Glomerular visceral epithelial cell (primary cell): Measurements from ENCODE around the gene TEAD3.

Source experiments
- DNase-seq: peaks from one replicate; pipeline ENCODE4 v3.0.0-alpha.2; 2016; ENCODE audit errors: extremely low spot score

Gene TEAD3

DNA sequence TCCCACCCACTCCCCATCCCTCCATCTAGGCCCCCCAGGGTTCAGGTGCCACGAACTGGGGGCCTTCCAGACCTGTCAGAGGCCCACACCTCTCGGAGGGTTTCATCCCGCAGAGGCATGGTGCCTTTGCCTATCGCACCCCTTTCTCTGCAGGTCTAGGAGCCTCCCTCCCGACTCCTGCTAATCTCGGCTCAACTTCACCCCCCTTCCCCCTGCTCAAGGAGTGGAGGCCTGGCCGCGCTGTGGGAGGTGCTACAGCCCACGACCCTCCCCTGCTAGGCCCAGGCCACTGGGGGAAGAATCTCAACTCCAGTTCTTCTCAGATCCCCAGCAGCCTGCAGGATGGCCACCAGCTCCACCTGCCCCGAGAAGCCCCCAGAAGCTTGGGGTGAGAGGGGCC lies 15.9 kb upstream of the TEAD3 start, which contains the start of gene TULP1:
TSS of gene TULP1 (minus strand) at position 157 of the 400 bp plus-strand sequence. CDS start at position 119, 38 bp downstream.
- DNase-seq = no peak

DNA sequence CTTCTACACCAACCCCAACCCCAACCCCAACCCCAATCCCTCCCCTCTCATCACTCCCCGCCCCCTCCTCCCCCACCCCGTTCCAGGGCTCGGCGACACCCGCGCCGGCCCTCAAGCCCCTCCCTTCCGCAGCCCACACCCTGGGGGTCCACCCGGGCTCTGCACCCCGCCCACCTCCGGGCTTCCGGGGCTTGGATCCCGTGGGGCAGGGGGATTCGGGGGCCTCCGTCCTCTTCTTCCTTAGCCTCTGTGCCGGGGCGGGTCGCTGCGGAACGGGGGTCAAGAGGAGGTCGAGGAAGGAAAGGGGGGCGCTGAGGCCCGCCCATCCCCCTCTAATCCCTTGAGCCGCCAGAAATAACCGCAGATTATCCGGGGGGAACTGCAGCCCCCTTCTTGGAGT lies 15.1 kb upstream of the TEAD3 start:
- no peak for DNase-seq

GRCh38 chr6:35511562-35511941 lies 14.7 kb upstream of the TEAD3 start:
- no peak for DNase-seq

DNA sequence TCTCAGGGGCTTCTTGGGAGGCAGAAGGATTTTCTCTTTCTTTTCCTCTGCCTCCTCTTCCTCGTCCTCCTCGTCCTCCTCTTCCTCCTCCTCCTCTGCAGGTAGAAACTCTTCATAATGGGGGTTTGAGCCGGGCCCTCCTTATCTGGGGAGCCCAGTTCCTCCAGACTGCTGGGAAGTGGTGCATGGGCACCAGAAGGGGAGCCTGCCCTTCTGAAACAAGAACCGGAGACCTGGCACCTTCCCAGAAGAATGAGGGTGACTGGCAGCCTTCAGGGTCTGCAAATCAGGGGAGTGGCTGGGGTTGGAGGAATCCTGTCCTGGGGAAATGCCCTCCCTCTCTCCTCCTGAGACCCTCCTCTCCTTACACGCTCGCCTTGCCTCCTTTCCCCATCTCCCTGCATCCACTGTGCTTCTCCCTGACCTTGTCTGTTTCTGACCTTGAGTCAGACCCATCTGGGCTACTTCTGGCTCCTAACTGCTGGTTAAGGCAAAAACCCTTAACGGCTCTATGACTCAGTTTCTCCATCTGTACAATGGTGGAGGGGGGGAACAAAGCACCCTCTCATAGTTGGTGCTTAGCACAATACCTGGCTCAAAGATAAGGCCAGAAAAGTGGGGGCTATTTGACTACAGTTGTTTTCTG lies 14.2 kb upstream of the TEAD3 start:
- DNase-seq = no peak

GRCh38 chr6:35508542-35508941 lies 11.7 kb upstream of the TEAD3 start:
- DNase-seq = no peak

DNA sequence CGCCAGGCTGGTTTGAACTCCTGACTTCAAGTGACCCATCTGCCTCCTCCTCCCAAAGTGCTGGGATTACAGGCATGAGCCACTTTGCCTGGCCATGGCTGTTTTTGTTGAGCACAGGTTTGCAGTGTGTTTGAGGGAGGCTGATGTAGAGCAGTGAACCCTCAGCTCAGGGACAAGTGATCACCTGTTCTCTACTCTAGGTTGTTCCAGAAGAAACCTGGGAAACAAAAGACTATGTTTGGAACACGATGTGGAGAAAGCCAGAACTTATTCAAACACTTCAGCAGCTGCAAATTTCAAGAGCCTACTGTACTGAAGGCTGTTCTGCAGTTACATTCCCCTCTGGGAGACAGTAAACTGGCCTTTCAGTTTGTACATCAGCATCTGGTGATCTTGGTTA lies 11.1 kb upstream of the TEAD3 start:
- no peak for DNase-seq

GRCh38 chr6:35507221-35507620 lies 10.3 kb upstream of the TEAD3 start:
- no peak for DNase-seq

DNA sequence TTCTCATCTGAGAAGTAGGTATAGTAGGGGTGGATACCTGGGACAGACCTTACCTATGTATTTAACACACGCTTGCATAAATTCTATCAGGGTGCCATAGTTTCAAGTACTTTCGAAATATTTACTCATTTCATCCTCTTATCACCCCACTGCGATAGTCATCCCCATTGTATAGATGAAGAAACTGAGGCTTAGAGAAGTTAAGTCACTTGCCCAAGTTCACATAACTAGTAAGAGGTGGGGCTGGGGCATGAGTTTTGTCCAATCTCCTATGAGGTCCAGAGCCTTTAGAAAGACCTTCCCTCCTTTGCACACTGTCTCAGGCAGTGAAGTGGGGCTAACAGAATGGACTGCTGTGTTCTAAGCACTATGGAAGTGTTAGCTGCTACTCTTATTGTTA lies 9.7 kb upstream of the TEAD3 start:
- no peak for DNase-seq

DNA sequence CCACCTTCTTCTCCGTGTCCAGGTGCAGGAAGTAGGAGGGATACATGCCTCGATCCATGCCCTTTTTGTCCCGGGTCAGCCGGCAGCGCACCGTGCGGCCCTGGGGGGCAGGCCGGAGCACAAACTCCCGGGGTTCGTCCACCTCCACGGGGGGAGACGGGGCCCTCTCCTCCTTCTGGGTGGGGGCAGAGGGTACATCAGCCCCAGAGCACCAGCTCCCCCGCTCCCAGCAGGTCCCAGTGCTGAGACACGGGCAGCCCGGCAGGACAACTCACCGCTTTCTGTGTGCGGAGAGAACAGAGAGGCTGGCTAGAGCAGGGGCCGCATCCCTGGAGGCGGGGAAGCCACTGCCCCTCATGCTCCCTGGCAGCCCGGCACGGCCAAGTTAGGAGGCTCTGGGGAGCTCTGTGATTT lies 9.1 kb upstream of the TEAD3 start:
- no peak for DNase-seq

DNA sequence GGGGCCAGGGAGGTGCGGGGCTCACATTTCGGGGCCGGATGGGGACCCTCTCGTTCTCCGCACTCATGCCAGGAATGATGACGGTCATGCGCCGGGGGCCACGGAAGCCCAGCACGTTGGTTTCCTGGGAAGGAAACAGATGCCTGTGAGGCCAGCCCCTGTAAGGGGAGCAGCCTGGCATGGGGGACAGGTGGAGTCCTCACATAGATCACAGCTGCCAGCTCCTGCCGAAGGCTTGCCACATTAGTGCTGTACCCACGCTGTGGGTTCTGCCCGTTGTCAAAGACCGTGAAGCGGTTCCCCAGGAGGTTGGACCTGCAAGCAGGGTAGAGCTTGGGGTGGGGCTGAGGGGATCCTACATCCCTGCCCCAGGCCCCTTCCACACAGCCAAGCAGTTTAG lies 6.7 kb upstream of the TEAD3 start:
- no peak for DNase-seq

- DNase-seq = no peak
These were observed 4.9 kb upstream of the TEAD3 start for GRCh38 chr6:35501784-35502183.

DNA sequence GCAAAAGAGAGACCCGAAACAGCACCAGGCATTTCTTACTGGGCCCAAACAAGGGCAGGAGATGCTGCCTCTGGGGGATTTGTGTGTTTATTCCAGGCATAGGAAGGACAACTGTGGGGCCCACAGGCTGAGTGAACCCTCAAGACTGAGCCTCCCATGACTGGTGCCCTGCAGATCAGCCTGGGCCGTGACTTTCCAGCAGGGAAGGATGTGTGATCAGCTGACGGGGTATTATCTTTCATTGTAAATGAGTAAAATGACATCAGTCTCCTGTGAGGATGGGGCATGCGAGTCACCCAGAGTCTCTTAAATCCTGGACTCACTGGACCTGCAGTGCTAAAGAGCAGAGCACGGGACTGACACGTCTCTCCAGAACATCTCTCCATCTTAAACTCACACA lies 3.9 kb upstream of the TEAD3 start:
- DNase-seq = peak; percentile 65

DNA sequence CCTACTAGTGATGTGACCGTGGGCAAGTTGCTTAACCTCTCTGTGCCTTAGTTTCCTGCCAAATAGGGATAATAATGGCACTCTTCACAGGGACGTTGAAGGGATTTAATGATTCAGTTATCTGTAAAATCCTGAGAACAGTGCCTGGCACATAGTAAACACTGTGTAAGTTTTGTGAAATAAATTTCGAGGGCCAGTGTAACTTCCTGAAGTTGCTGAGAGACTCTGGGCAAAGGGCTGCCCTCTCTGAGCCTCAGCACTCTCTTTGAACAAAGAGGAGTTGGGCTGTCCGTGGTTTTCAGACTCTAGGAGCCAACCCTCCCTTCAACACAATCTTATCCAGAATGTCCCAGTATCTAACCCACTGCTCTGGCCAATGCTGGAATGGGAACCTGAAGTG lies 2.5 kb upstream of the TEAD3 start:
- no peak for DNase-seq

DNA sequence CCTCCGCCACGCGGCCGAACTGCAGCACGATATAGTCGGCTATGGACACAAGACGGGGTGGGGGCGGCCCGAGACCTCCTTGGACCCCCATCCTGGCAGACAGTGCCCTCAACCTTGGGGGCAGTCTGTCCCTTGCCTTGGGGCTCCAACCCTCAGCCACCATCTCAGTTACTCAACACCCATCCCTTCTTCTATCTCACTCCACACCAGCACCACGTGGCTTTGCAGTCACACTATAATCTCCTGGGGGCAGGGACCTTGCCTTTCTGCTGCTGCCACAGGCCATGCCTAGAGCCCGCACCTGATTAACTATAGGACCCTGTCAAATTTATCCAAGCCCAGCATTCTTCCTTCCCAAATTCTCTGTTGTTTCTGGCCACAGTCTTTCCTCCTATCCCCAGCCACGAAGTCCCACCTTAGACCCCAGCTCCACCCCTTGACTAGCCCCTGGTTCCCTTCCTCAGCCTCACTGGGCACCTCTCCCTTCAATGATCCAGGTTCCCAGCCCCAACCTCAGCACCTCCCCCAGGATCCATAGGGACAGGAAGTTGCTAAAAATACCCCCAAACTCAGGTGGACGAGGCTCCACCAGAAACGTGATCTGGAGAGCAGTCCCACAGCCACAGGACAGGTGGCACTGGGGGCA lies 1.7 kb upstream of the TEAD3 start:
- no peak for DNase-seq

- DNase-seq = peak; percentile 77
These were observed 917 bp upstream of the TEAD3 start for GRCh38 chr6:35497571-35498421.

GRCh38 chr6:35496036-35496840 lies 641 bp downstream of the TEAD3 start:
- DNase-seq = peak; percentile 45

GRCh38 chr6:35495258-35496035 lies 1.4 kb downstream of the TEAD3 start:
- DNase-seq = no peak

- DNase-seq = peak; percentile 26
These were observed 2.7 kb downstream of the TEAD3 start for GRCh38 chr6:35494161-35494563.

DNA sequence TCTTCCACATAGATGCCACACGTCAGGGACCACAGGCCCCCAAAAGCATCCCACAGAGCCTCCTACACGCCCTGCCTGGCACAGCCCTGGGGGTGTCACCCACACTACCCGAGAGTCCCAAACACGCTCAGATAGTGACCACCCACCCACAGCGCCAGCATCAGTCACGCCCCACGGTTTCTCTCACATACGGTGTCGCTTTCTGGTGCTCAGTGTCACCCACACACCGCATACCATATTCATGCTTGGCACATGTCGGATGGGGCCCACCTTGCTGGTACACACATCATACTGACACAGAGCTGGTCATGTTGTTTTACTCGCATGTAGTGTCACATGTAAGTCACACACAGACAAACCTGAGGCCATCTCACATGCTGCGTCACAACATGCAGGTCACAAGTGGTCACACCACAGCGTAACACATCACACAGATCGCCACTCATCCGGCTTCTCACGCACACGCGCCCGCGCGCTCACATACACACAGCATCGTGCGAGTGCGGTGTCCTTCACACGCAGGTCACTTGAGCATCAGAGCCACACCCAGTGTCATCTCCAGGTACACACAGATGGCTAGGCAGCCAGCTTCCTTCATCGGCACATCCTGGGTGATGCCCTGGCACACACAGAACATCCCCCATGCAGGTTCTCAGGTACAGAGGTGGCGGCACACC lies 3.4 kb downstream of the TEAD3 start:
- DNase-seq = no peak

GRCh38 chr6:35492974-35493284 lies 4.0 kb downstream of the TEAD3 start:
- no peak for DNase-seq
